Lung (tissue), 16 donors: Measurements from ENCODE around the gene OR1C1. TPM values are rescaled to one million over a fixed set of nuclear protein-coding genes. Genes with fewer than 3 reads are reported as not detected.
"Not testable (repeated sequence)": the region's sequence is repeated elsewhere in the genome, so short reads cannot be mapped to it uniquely, and the experiment has no call there.

Experiments used
- ATAC-seq: fragments of 200-7000 bp; cut with Tn5 transposase; one replicate; pipeline ENCODE4 v1.9.1; 2020; ENCODE audit warnings: moderate number of reproducible peaks; ENCODE audit not compliant: insufficient read depth, low FRiP score
- DNase-seq, 3 donors: peaks; one replicate each; pipeline ENCODE4 v3.0.0-alpha.2; 2013 to 2017
- H3K27ac ChIP-seq, 2 donors: one replicate each; pipeline ENCODE4 v1.5.1; 2013; ENCODE audit warnings: mild to moderate bottlenecking in 2 of 2, moderate library complexity in 2 of 2, control low read depth in 1 of 2, inconsistent platforms in 1 of 2, low read depth in 1 of 2, low read length in 1 of 2
- H3K27me3 ChIP-seq, 3 donors: one replicate each; pipeline ENCODE4 v1.5.1; 2013; ENCODE audit warnings: low read length in 2 of 3; ENCODE audit not compliant: control insufficient read depth in 3 of 3, insufficient read depth in 3 of 3
- H3K36me3 ChIP-seq, 4 donors: one replicate each; pipeline ENCODE4 v1.5.1; 2013; ENCODE audit warnings: low read length in 4 of 4, mild to moderate bottlenecking in 1 of 4, moderate library complexity in 1 of 4; ENCODE audit not compliant: control insufficient read depth in 4 of 4, insufficient read depth in 4 of 4
- H3K4me1 ChIP-seq, 5 donors: one replicate each; pipeline ENCODE4 v1.5.1; 2013; ENCODE audit warnings: low read length in 5 of 5, mild to moderate bottlenecking in 2 of 5, moderate library complexity in 1 of 5; ENCODE audit not compliant: control insufficient read depth in 5 of 5, insufficient read depth in 5 of 5
- H3K4me3 ChIP-seq: one replicate; pipeline ENCODE4 v1.5.1; 2013; ENCODE audit warnings: mild to moderate bottlenecking, control low read depth, moderate library complexity
- H3K9ac ChIP-seq, 2 donors: one replicate each; pipeline ENCODE4 v1.5.1; 2013; ENCODE audit warnings: low read length in 2 of 2, control low read depth in 1 of 2; ENCODE audit not compliant: insufficient read depth in 1 of 2
- H3K9me3 ChIP-seq, 4 donors: one replicate each; pipeline ENCODE4 v1.5.1; 2013; ENCODE audit warnings: low read length in 3 of 4, mild to moderate bottlenecking in 1 of 4, moderate library complexity in 1 of 4; ENCODE audit not compliant: control insufficient read depth in 4 of 4, insufficient read depth in 3 of 4
- CTCF ChIP-seq: IDR thresholded peaks from 2 replicates; pipeline ENCODE4 v1.5.1; 2012; ENCODE audit warnings: mild to moderate bottlenecking; ENCODE audit errors: control extremely low read depth, extremely low read depth
- WGBS, 2 donors: extraction: QIAGEN DNeasy Blood & Tissue Kit; methylation state at CpG; one replicate each; pipeline ENCODE4 v1.1.7; 2013; 5-methylcytosine and 5-hydroxymethylcytosine counted together
- long read RNA-seq, 5 donors: transcript quantifications; one replicate each; lab custom pipeline, GENCODE V29; 2026
- polyA plus RNA-seq, 2 donors: library from polyadenylated mRNA; stranded (reverse); fragments of 200-250 nt; gene quantifications; one replicate each; pipeline ENCODE4 v1.2.1, GENCODE V29; 2013
- total RNA-seq, 2 donors: library from RNA; depleted of rRNA in 1 of 2; stranded (reverse); fragments of >200 nt in 1 of 2; gene quantifications; one replicate each; pipeline ENCODE4 v1.2.1, GENCODE V29; 2014 to 2021
- donor health status: control.
- donor health status: control.
- donor health status: Bipolar disorder and iron deficiency.
- donor health status: healthy.
- donor health status: DM: yes; HTN: yes; CAD: no.

The OR1C1 gene
- not detected for total RNA-seq
- not detected for polyA plus RNA-seq
- long read RNA-seq, donor 1: 0 reads
- long read RNA-seq, donor 2: 0 reads
- long read RNA-seq, donor 3: 0 reads
- long read RNA-seq, donor 4: 0 reads
- long read RNA-seq, donor 5: 0 reads

- no peak within 1 kb of the TSS for H3K27ac ChIP-seq
- DNase-seq: no peak
- H3K4me1 ChIP-seq: no peaks in the 10 kb centered on the region
- no peak for ATAC-seq
- no peak within 1 kb of the TSS for H3K4me3 ChIP-seq
- H3K9me3 ChIP-seq: peaks cover 0 to 7% (median 2%) of the 10 kb centered on the region in 4 donors
- TF ChIP-seq CTCF: no peak
- no peak within 1 kb of the TSS for H3K9ac ChIP-seq
- no peaks in the 10 kb centered on the region for H3K36me3 ChIP-seq
- no peaks in the 10 kb centered on the region for H3K27me3 ChIP-seq
- 95 to 99% methylated on average over 3 of the region's 3 CpGs for WGBS, 2 donors
Observed at GRCh38 chr1:247760456-247760855, at the start of gene OR1C1. Gene OR1C1 (minus strand): TSS chr1:247760556. CDS start chr1:247758406, 2,150 bp downstream.

- Histone ChIP-seq H3K4me3 (no peak overlapping the region), H3K9ac (no peak overlapping the region), H3K4me1 (no peaks in the 10 kb centered on the region), H3K36me3 (no peaks in the 10 kb centered on the region), H3K9me3 (peaks cover 0 to 6% (median 0%) of the 10 kb centered on the region in 4 donors), H3K27ac (no peak overlapping the region), H3K27me3 (no peaks in the 10 kb centered on the region)
- DNase-seq: no peak
- no peak for TF ChIP-seq CTCF
- no peak for ATAC-seq
- 34 to 64% methylated on average over 2 of the region's 2 CpGs for whole genome bisulfite sequencing, 2 donors
Observed at GRCh38 chr1:247797518-247797917, 37.2 kb upstream of the OR1C1 start.

GRCh38 chr1:247769603-247770002 lies 9.2 kb upstream of the OR1C1 start:
- H3K4me1 ChIP-seq: no peaks in the 10 kb centered on the region
- H3K9ac ChIP-seq: no peak overlapping the region
- ATAC-seq: no peak
- H3K9me3 ChIP-seq: peaks cover 0 to 2% (median 0%) of the 10 kb centered on the region in 4 donors
- no peak overlapping the region for H3K4me3 ChIP-seq
- H3K27ac ChIP-seq: no peak overlapping the region
- no peak for TF ChIP-seq CTCF
- DNase-seq: no peak
- no peaks in the 10 kb centered on the region for H3K36me3 ChIP-seq
- no peaks in the 10 kb centered on the region for H3K27me3 ChIP-seq

GRCh38 chr1:247754311-247754710 lies 6.0 kb downstream of the OR1C1 start:
- not testable (repeated sequence) for ATAC-seq

More at GRCh38 chr1:247754311-247754710, 6.0 kb downstream of the OR1C1 start:
- not testable (repeated sequence) for H3K4me3 ChIP-seq, DNase-seq, H3K4me1 ChIP-seq, H3K27me3 ChIP-seq, H3K9ac ChIP-seq, H3K27ac ChIP-seq, H3K36me3 ChIP-seq
- H3K9me3 ChIP-seq: peaks cover 0 to 18% (median 2%) of the 10 kb centered on the region in 4 donors
- WGBS, 2 donors: 89 to 100% methylated on average over 1 of the region's 1 CpG
